ENCODE measurements around the gene SBNO1.

- TF ChIP-seq EZH2 (IDR thresholded peaks at IDR 0.05; ENCODE audit: borderline replicate concordance, low read depth, low read length, severe bottlenecking) (no peak), CTCF (IDR thresholded peaks at IDR 0.05; ENCODE audit: extremely low read depth in 1 of 2, insufficient read depth in 1 of 2, low read depth in 1 of 2, low read length in 2 of 2) (no peak), MAX (IDR thresholded peaks at IDR 0.05; ENCODE audit: insufficient read depth, insufficient read length) (no peak), POLR2A (IDR thresholded peaks at IDR 0.05; ENCODE audit: low read depth, low read length) (no peak), POLR2AphosphoS5 (IDR thresholded peaks at IDR 0.05; ENCODE audit: insufficient read depth, low read depth, low read length) (no peak), FOS (IDR thresholded peaks at IDR 0.05; ENCODE audit: borderline replicate concordance, insufficient read depth, low read length) (no peak), JUN (IDR thresholded peaks at IDR 0.05; ENCODE audit: borderline replicate concordance, insufficient read depth, insufficient read length, low read depth) (no peak), MYC (IDR thresholded peaks at IDR 0.05; ENCODE audit: low read depth, low read length) (no peak), GATA2 (IDR thresholded peaks at IDR 0.05; ENCODE audit: insufficient read depth, insufficient read length, low read depth, low read length) (no peak)
Observed at GRCh38 chr12:123391546-123392343, 27.1 kb upstream of the SBNO1 start.
